MCF 10A (cell line): Measurements from ENCODE around the gene TAL1. TPM values are rescaled to one million over a fixed set of nuclear protein-coding genes. Genes with fewer than 3 reads are reported as not detected.

ENCODE experiments used
- BruUV-seq: library from RNA; stranded (reverse); fragments of 400-500 nt; replicated peaks from 2 replicates; lab custom pipeline; 2021; lab: Mats Ljungman, UMichigan
- CTCF ChIA-PET: fragments of 300-600 bp; sonication (Branson Sonifier 250); formaldehyde crosslinking; extraction: SDS; loops from one replicate; lab custom pipeline; 2021; ENCODE audit warnings: antibody characterized with exemption, inconsistent platforms; lab: Yijun Ruan, JAX
- POLR2A ChIA-PET: fragments of 300-600, 350-650 bp; sonication (Branson Sonifier 250); formaldehyde crosslinking; extraction: SDS; loops from one replicate; lab custom pipeline; 2020; ENCODE audit warnings: antibody characterized with exemption, inconsistent platforms; lab: Yijun Ruan, JAX
- DNase-seq: peaks from one replicate; pipeline ENCODE4 v3.0.0-alpha.2; 2018; ENCODE audit not compliant: unreplicated experiment
- H3K27ac Mint-ChIP-seq: one replicate; pipeline ENCODE4 v1.8.0; 2022; ENCODE audit warnings: mild to moderate bottlenecking, low read depth, mixed read lengths; ENCODE audit not compliant: unreplicated experiment
- H3K27me3 Mint-ChIP-seq: one replicate; pipeline ENCODE4 v1.8.0; 2022; ENCODE audit warnings: mixed read lengths; ENCODE audit not compliant: insufficient read depth, unreplicated experiment
- H3K36me3 Mint-ChIP-seq: one replicate; pipeline ENCODE4 v1.8.0; 2022; ENCODE audit warnings: mild to moderate bottlenecking, moderate library complexity, mixed read lengths; ENCODE audit not compliant: insufficient read depth, unreplicated experiment
- H3K4me1 Mint-ChIP-seq: one replicate; pipeline ENCODE4 v1.8.0; 2022; ENCODE audit warnings: mixed read lengths; ENCODE audit not compliant: insufficient read depth, unreplicated experiment
- H3K4me3 Mint-ChIP-seq: one replicate; pipeline ENCODE4 v1.8.0; 2022; ENCODE audit warnings: mild to moderate bottlenecking, moderate library complexity, mixed read lengths; ENCODE audit not compliant: unreplicated experiment
- H3K9me3 Mint-ChIP-seq: one replicate; pipeline ENCODE4 v1.8.0; 2022; ENCODE audit warnings: mixed read lengths; ENCODE audit not compliant: unreplicated experiment
- intact Hi-C: fragments of 100-400 bp; cut with micrococcal nuclease; formaldehyde crosslinking; loops from 2 replicates; pipeline ENCODE4 v1.14.1; 2022
- total RNA-seq: library from RNA; stranded (reverse); gene quantifications from 2 replicates; pipeline ENCODE4 v1.2.3, GENCODE V29; 2022
- TF ChIP-seq, protein P1 (sequence below): fragments of 200-600 bp; IDR thresholded peaks from one replicate; pipeline ENCODE4 v1.8.0; 2022; ENCODE audit warnings: antibody characterized with exemption, mild to moderate bottlenecking; ENCODE audit not compliant: unreplicated experiment

TAL1 gene
- total RNA-seq, 1 experiment from 2014 or later: not detected

- CTCF ChIA-PET: interaction anchor here (0.7 kb wide), 1 partner anchor 24 kb away, joined by 5 read pairs; no protein-coding TSS in a partner anchor
- Mint-ChIP-seq H3K4me3 (no peak overlapping the region), H3K36me3 (peaks cover 6% of the 10 kb centered on the region), H3K9me3 (no peaks in the 10 kb centered on the region), H3K27ac (no peak overlapping the region), H3K4me1 (no peaks in the 10 kb centered on the region), H3K27me3 (no peaks in the 10 kb centered on the region)
- TF ChIP-seq, protein P1, sequence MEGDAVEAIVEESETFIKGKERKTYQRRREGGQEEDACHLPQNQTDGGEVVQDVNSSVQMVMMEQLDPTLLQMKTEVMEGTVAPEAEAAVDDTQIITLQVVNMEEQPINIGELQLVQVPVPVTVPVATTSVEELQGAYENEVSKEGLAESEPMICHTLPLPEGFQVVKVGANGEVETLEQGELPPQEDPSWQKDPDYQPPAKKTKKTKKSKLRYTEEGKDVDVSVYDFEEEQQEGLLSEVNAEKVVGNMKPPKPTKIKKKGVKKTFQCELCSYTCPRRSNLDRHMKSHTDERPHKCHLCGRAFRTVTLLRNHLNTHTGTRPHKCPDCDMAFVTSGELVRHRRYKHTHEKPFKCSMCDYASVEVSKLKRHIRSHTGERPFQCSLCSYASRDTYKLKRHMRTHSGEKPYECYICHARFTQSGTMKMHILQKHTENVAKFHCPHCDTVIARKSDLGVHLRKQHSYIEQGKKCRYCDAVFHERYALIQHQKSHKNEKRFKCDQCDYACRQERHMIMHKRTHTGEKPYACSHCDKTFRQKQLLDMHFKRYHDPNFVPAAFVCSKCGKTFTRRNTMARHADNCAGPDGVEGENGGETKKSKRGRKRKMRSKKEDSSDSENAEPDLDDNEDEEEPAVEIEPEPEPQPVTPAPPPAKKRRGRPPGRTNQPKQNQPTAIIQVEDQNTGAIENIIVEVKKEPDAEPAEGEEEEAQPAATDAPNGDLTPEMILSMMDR: no peak
- no TSS peak for BruUV-seq
- no peak for DNase-seq
- intact Hi-C loops: no loop called here
- POLR2A ChIA-PET: no interaction called here
Observed at GRCh38 chr1:47223921-47224675, 7.9 kb downstream of the TAL1 start.

GRCh38 chr1:47223174-47223920 is 8.7 kb downstream of the TAL1 start:
- TF ChIP-seq, protein P1: no peak
- DNase-seq: no peak
- Mint-ChIP-seq H3K4me1 (no peaks in the 10 kb centered on the region), H3K36me3 (peaks cover 6% of the 10 kb centered on the region), H3K27ac (no peak overlapping the region), H3K9me3 (no peaks in the 10 kb centered on the region), H3K4me3 (no peak overlapping the region), H3K27me3 (no peaks in the 10 kb centered on the region)
- ChIA-PET POLR2A (no interaction called here), CTCF (interaction anchor here (0.7 kb wide), 2 partner anchors 25 to 30 kb away, joined by 3 to 5 read pairs; no protein-coding TSS in a partner anchor)
- intact Hi-C loops: no loop called here
- BruUV-seq: no TSS peak

- H3K4me1 Mint-ChIP-seq: no peaks in the 10 kb centered on the region
- intact Hi-C loops: no loop called here
- H3K36me3 Mint-ChIP-seq: peaks cover 6% of the 10 kb centered on the region
- no peaks in the 10 kb centered on the region for H3K9me3 Mint-ChIP-seq
- H3K27ac Mint-ChIP-seq: no peak overlapping the region
- TF ChIP-seq, protein P1: no peak
- CTCF ChIA-PET: interaction anchor here (1.3 to 2.4 kb wide), 2 partner anchors 40 to 43 kb away, joined by 6 to 10 read pairs; no protein-coding TSS in a partner anchor
- DNase-seq: no peak
- no TSS peak for BruUV-seq
- H3K4me3 Mint-ChIP-seq: no peak overlapping the region
- no peaks in the 10 kb centered on the region for H3K27me3 Mint-ChIP-seq
- POLR2A ChIA-PET: interaction anchor here (0.9 kb wide), 1 partner anchor 18 kb away, joined by 3 read pairs; no protein-coding TSS in a partner anchor
Observed at GRCh38 chr1:47222476-47222875, 9.5 kb downstream of the TAL1 start.
